K562 (cell line): ENCODE data around the gene PSME1. TPM values are rescaled to one million over a fixed set of nuclear protein-coding genes. Genes with fewer than 3 reads are reported as not detected.

Experiments
- ATAC-seq: fragments of 200-7000 bp; cut with Tn5 transposase; 3 replicates; pipeline ENCODE4 v1.9.1; 2020; ENCODE audit warnings: moderate library complexity
- BruUV-seq: library from RNA; stranded (reverse); fragments of 400-500 nt; replicated peaks from 2 replicates; lab custom pipeline; 2021; lab: Mats Ljungman, UMichigan
- CTCF ChIA-PET: fragments of 300-600 bp; formaldehyde crosslinking; extraction: SDS; loops from one replicate; lab custom pipeline; 2021; ENCODE audit warnings: low intra/inter-chr PET ratio; lab: Yijun Ruan, JAX
- POLR2A ChIA-PET: fragments of 300-600, 350-650 bp; sonication (Branson Sonifier 250); formaldehyde crosslinking; extraction: SDS; loops from one replicate; lab custom pipeline; 2021; ENCODE audit warnings: antibody characterized with exemption, inconsistent platforms; lab: Yijun Ruan, JAX
- DNase-seq, 4 experiments: peaks; one replicate each; pipeline versions ENCODE4 v3.0.0 to v3.0.0-alpha.2; 2011 to 2018; ENCODE audit warnings: low spot score in 3 of 4, mixed read lengths in 3 of 4; ENCODE audit errors: extremely low read depth in 1 of 4
- FAIRE-seq: peaks from 2 replicates; lab custom pipeline; 2011; peaks lifted over from hg19 to GRCh38; lab: Jason Lieb, UNC
- H2AFZ ChIP-seq: 2 replicates; pipeline ENCODE4 v1.6.0; 2011; ENCODE audit warnings: low read depth, low read length, control low read depth, inconsistent platforms
- H3K27ac ChIP-seq: fragments of 200-600 bp; 3 replicates; pipeline ENCODE4 v1.8.0; 2011; ENCODE audit warnings: low read depth, mild to moderate bottlenecking, control low read depth, inconsistent platforms, low read length, moderate library complexity, mixed read lengths; ENCODE audit errors: extremely low read depth
- H3K27me3 ChIP-seq, 2 experiments: fragments of 300-600 bp in 1 of 2; 2 replicates in 1 of 2; 3 replicates in 1 of 2; pipeline versions ENCODE4 v1.6.0 to v1.8.0; 2011; ENCODE audit warnings: inconsistent platforms in 2 of 2, low read length in 2 of 2, mild to moderate bottlenecking in 1 of 2, mixed read lengths in 1 of 2, moderate library complexity in 1 of 2; ENCODE audit not compliant: control insufficient read depth in 2 of 2, insufficient read depth in 2 of 2
- H3K36me3 ChIP-seq: fragments of 300-600 bp; 3 replicates; pipeline ENCODE4 v1.8.0; 2011; ENCODE audit warnings: mild to moderate bottlenecking, low read length, inconsistent platforms; ENCODE audit not compliant: control insufficient read depth, insufficient read depth
- H3K4me1 ChIP-seq, 2 experiments: fragments of 200-600 bp in 1 of 2; replicated peaks in 1 of 2; 2 replicates in 1 of 2; 3 replicates in 1 of 2; pipeline versions ENCODE4 v1.5.1 to v1.8.0; 2011; ENCODE audit warnings: inconsistent platforms in 2 of 2, low read length in 2 of 2, mild to moderate bottlenecking in 1 of 2, mixed read lengths in 1 of 2, moderate library complexity in 1 of 2; ENCODE audit not compliant: control insufficient read depth in 2 of 2, insufficient read depth in 2 of 2
- H3K4me2 ChIP-seq: 2 replicates; pipeline ENCODE4 v1.6.1; 2011; ENCODE audit warnings: low read length, control low read depth, inconsistent platforms, mixed read lengths; ENCODE audit not compliant: insufficient read depth
- H3K4me3 ChIP-seq: fragments of 200-600 bp; sonication (generic), shearing (Covaris generic); 2 replicates; pipeline ENCODE4 v1.5.1; 2016; ENCODE audit warnings: control low read depth, inconsistent platforms
- H3K79me2 ChIP-seq: fragments of 200-600 bp; 3 replicates; pipeline ENCODE4 v1.8.0; 2011; ENCODE audit warnings: low read length, inconsistent platforms; ENCODE audit not compliant: control insufficient read depth, insufficient read depth
- H3K9ac ChIP-seq, 2 experiments: 2 replicates each; pipeline versions ENCODE4 v1.6.0 to v1.6.1; 2011; ENCODE audit warnings: low read depth in 2 of 2, low read length in 2 of 2, control low read depth in 1 of 2, inconsistent platforms in 1 of 2, mild to moderate bottlenecking in 1 of 2, mixed read lengths in 1 of 2; ENCODE audit not compliant: insufficient read depth in 1 of 2
- H3K9me1 ChIP-seq: one replicate; pipeline ENCODE4 v1.6.0; 2011; ENCODE audit warnings: inconsistent platforms, mild to moderate bottlenecking, low read length, moderate library complexity; ENCODE audit not compliant: control insufficient read depth, insufficient read depth
- H3K9me3 ChIP-seq: replicated peaks from 2 replicates; pipeline ENCODE4 v1.5.1; 2011; ENCODE audit warnings: low read depth, low read length, inconsistent platforms; ENCODE audit not compliant: control insufficient read depth, insufficient read depth
- H4K20me1 ChIP-seq: replicated peaks from 2 replicates; pipeline ENCODE4 v1.6.1; 2011; ENCODE audit warnings: low read length, inconsistent platforms, mixed read lengths; ENCODE audit not compliant: control insufficient read depth, insufficient read depth
- ASH1L ChIP-seq: fragments of 450-650 bp; IDR thresholded peaks from 2 replicates; pipeline ENCODE4 v1.6.1; 2018; ENCODE audit warnings: borderline replicate concordance, mild to moderate bottlenecking, low read depth; ENCODE audit not compliant: partially characterized antibody
- DPF2 ChIP-seq: fragments of 450-650 bp; IDR thresholded peaks from 2 replicates; pipeline ENCODE4 v1.6.1; 2016
- KLF10 ChIP-seq: fragments of 250-450 bp; sonication (Bioruptor Pico); IDR thresholded peaks from 2 replicates; pipeline ENCODE4 v1.6.1; 2021; ENCODE audit warnings: matching md5 sums
- MAFF ChIP-seq: IDR thresholded peaks from 2 replicates; pipeline ENCODE4 v1.6.1; 2012; ENCODE audit warnings: low read length, improper control_type of control experiment
- MTA2 ChIP-seq: fragments of 450-650 bp; IDR thresholded peaks from 2 replicates; pipeline ENCODE4 v1.6.1; 2016; ENCODE audit warnings: low read depth
- PHF8 ChIP-seq: fragments of 200-600 bp; sonication (generic); IDR thresholded peaks from 2 replicates; pipeline ENCODE4 v1.6.1; 2012; ENCODE audit warnings: mixed run types, mild to moderate bottlenecking, inconsistent platforms, low read length, moderate library complexity, borderline replicate concordance
- POLR2G ChIP-seq: fragments of 200-400 bp; formaldehyde crosslinking; IDR thresholded peaks from 2 replicates; pipeline ENCODE4 v1.6.1; 2017; ENCODE audit warnings: low read depth, mild to moderate bottlenecking, antibody characterized with exemption, low read length, moderate library complexity
- POU5F1 ChIP-seq: fragments of 150-350 bp; IDR thresholded peaks from 2 replicates; pipeline ENCODE4 v1.6.1; 2014; ENCODE audit warnings: borderline replicate concordance, low read length, low read depth, mild to moderate bottlenecking; ENCODE audit not compliant: partially characterized antibody
- RNF2 ChIP-seq: sonication (generic); IDR thresholded peaks from 2 replicates; pipeline ENCODE4 v1.6.1; 2016
- SAFB ChIP-seq: fragments of 200-400 bp; formaldehyde crosslinking; IDR thresholded peaks from 2 replicates; pipeline ENCODE4 v1.6.1; 2017; ENCODE audit warnings: low read depth, low read length, borderline replicate concordance
- SAFB2 ChIP-seq: fragments of 200-400 bp; formaldehyde crosslinking; IDR thresholded peaks from 2 replicates; pipeline ENCODE4 v1.6.1; 2018; ENCODE audit warnings: borderline replicate concordance, low read length, low read depth, moderate library complexity; ENCODE audit not compliant: severe bottlenecking
- SMARCA5 ChIP-seq: fragments of 450-650 bp; IDR thresholded peaks from 2 replicates; pipeline ENCODE4 v1.6.1; 2016
- TCF7 ChIP-seq: sonication (generic); IDR thresholded peaks from 2 replicates; pipeline ENCODE4 v1.6.1; 2016; ENCODE audit warnings: antibody characterized with exemption, borderline replicate concordance
- ZNF197 ChIP-seq: fragments of 200-800 bp; sonication (Bioruptor generic); IDR thresholded peaks from 2 replicates; pipeline ENCODE4 v1.6.1; 2016; ENCODE audit warnings: low read depth, missing genetic modification characterization, missing compliant biosample characterization
- ZNF3 ChIP-seq: fragments of 250-450 bp; sonication (Bioruptor Pico); IDR thresholded peaks from 2 replicates; pipeline ENCODE4 v1.5.0; 2021; ENCODE audit warnings: mild to moderate bottlenecking, moderate library complexity
- ZNF583 ChIP-seq: fragments of 250-450 bp; sonication (Bioruptor Pico); IDR thresholded peaks from 2 replicates; pipeline ENCODE4 v1.4.0; 2020
- WGBS: fragments of 100-300 bp; shearing (Covaris generic); methylation state at CpG from one replicate; pipeline ENCODE4 v1.1.6; 2016; ENCODE audit warnings: low coverage, mixed read lengths; ENCODE audit not compliant: insufficient coverage; ENCODE audit errors: missing lambda C conversion rate; 5-methylcytosine and 5-hydroxymethylcytosine counted together
- in situ Hi-C: fragments of 300-500 bp; cut with MboI; formaldehyde crosslinking; loops from 4 replicates; pipeline ENCODE4 v1.15.0; 2018; ENCODE audit warnings: inconsistent platforms, mixed read lengths
- intact Hi-C: fragments of 100-400 bp; cut with micrococcal nuclease; formaldehyde crosslinking; loops from 2 replicates; pipeline ENCODE4 v1.14.2; 2022
- polyA plus RNA-seq, 8 experiments: library from polyadenylated mRNA; depleted of rRNA in 4 of 8; stranded (reverse) in 5 of 8; unstranded in 3 of 8; fragments of >200 nt; fragmentation: Nextera tagmentation in 2 of 8; fragmentation: Illumina TruSeq in 1 of 8; extraction: Ambion mirVana in 2 of 8; extraction: Trizol in 1 of 8; gene quantifications; 2 replicates each; pipeline versions ENCODE4 v1.2.1 to v1.2.3, GENCODE V29; 2011 to 2014; ENCODE audit warnings: inconsistent platforms in 1 of 8, missing spikeins in 1 of 8
- total RNA-seq, 7 experiments: library from RNA; depleted of rRNA in 6 of 7; stranded (reverse); fragments of >200 nt in 6 of 7; fragmentation: Illumina TruSeq in 2 of 7; extraction: Trizol in 2 of 7; gene quantifications; 2 replicates each; pipeline versions ENCODE4 v1.2.1 to v1.2.3, GENCODE V29; 2011 to 2021; ENCODE audit warnings: low replicate concordance in 1 of 7

The PSME1 gene
- total and polyA plus RNA-seq, 9 of the 15 experiments (the other 6 are each of a cell fraction or from before 2014, with no cell fraction given) = 20.3 to 180 (median 67.5) TPM

GRCh38 chr14:24172871-24173281 is 36.9 kb downstream of the PSME1 start:
- Histone ChIP-seq H4K20me1 (no peaks in the 10 kb centered on the region), H3K27ac (no peak overlapping the region), H3K9ac (no peak overlapping the region), H3K9me1 (no peaks in the 10 kb centered on the region), H3K4me1 (no peaks in the 10 kb centered on the region; a peak in 3 of 5 replicates), H2AFZ (no peak overlapping the region), H3K79me2 (no peaks in the 10 kb centered on the region), H3K9me3 (no peaks in the 10 kb centered on the region), H3K4me2 (no peak overlapping the region), H3K36me3 (no peaks in the 10 kb centered on the region; the same call in 1 of the 3 replicates), H3K27me3 (no peaks in the 10 kb centered on the region), H3K4me3 (no peak overlapping the region)
- intact Hi-C loops = no loop called here
- TF ChIP-seq DPF2 = no peak
- TF ChIP-seq POLR2G = 0 out of 2 replicates have a peak, but pooled peaks have one; percentile 34
- WGBS = 70% methylated on average over 9 of the region's 20 CpGs
- ChIA-PET POLR2A (interaction anchor here (1.1 to 1.3 kb wide), 2 partner anchors 12 to 37 kb away, joined by 3 to 7 read pairs; partner anchors contain the start of genes IRF9 and PSME1), CTCF (no interaction called here)
- ATAC-seq (no peak), FAIRE-seq (no peak), DNase-seq (no peak)
- no TSS peak for BruUV-seq
- in situ Hi-C loops = no loop called here

- intact Hi-C loops (no loop called here), in situ Hi-C loops (no loop called here)
- no peaks in the 10 kb centered on the region; a peak in 3 of 5 replicates for H3K4me1 ChIP-seq
- no TSS peak for BruUV-seq
- H3K79me2 ChIP-seq = no peaks in the 10 kb centered on the region
- no peaks in the 10 kb centered on the region for H3K9me1 ChIP-seq
- no peak for ATAC-seq
- ChIA-PET POLR2A (no interaction called here), CTCF (no interaction called here)
- no peak overlapping the region for H3K4me3 ChIP-seq
- H3K9ac ChIP-seq = peak overlapping the region in 1 of 2 experiments; percentile 68; a peak in 1 of 4 replicates
- H4K20me1 ChIP-seq = no peaks in the 10 kb centered on the region
- no peak for FAIRE-seq
- DNase-seq = no peak
- H2AFZ ChIP-seq = no peak overlapping the region
- H3K27ac ChIP-seq = no peak overlapping the region
- H3K4me2 ChIP-seq = no peak overlapping the region
- WGBS = 93% methylated on average over 4 of the region's 5 CpGs
- H3K27me3 ChIP-seq = no peaks in the 10 kb centered on the region
- no peaks in the 10 kb centered on the region for H3K9me3 ChIP-seq
- peaks cover 31% of the 10 kb centered on the region; the same call in 2 of the 3 replicates for H3K36me3 ChIP-seq
- no peak for TF ChIP-seq KLF10 (CRISPR knock-in tag)
- no peak for TF ChIP-seq POU5F1
- TF ChIP-seq ZNF3 (CRISPR knock-in tag) = no peak
- no peak for TF ChIP-seq PHF8
- no peak for TF ChIP-seq RNF2
- TF ChIP-seq ASH1L = no peak
- no peak for TF ChIP-seq MTA2
- TF ChIP-seq SAFB = no peak
- TF ChIP-seq MAFF = no peak
- no peak for TF ChIP-seq TCF7
- no peak for TF ChIP-seq SAFB2
- TF ChIP-seq ZNF583 = no peak
- no peak for TF ChIP-seq ZNF197
- TF ChIP-seq SMARCA5 = no peak
These were observed 40.6 kb downstream of the PSME1 start for GRCh38 chr14:24176599-24176998.
